Measurements from ENCODE around the gene KMT2C. TPM values are rescaled to one million over a fixed set of nuclear protein-coding genes. Genes with fewer than 3 reads are reported as not detected.
"Not testable (repeated sequence)": the region's sequence is repeated elsewhere in the genome, so short reads cannot be mapped to it uniquely, and the experiment has no call there.

The KMT2C gene
- total RNA-seq, 2 experiments from 2014 or later: 47.5 to 105 TPM

GRCh38 chr7:152476551-152476950 lies 40.7 kb upstream of the KMT2C start:
- no peak for TF ChIP-seq CTCF (conservative IDR thresholded peaks at IDR 0.05; ENCODE audit: low read length)
- TF ChIP-seq EZH2phosphoT487 (IDR thresholded peaks at IDR 0.05; ENCODE audit: borderline replicate concordance, low read depth, low read length): no peak
- ChIA-PET POLR2A (interaction anchor here (1.2 kb wide), 1 partner anchor 19 kb away, joined by 3 read pairs; no protein-coding TSS in a partner anchor), CTCF (ENCODE audit: unreplicated experiment) (interaction anchor here (0.6 kb wide), 1 partner anchor 1949 kb away, joined by 3 read pairs; no protein-coding TSS in a partner anchor)
- Histone ChIP-seq H2AFZ (ENCODE audit: low read length) (no peak overlapping the region), H3K9me2 (ENCODE audit: insufficient read depth, low read length) (no peaks in the 10 kb centered on the region), H3K36me3 (ENCODE audit: insufficient read depth, low read length) (no peaks in the 10 kb centered on the region), H4K20me1 (ENCODE audit: insufficient read depth, low read length) (no peaks in the 10 kb centered on the region), H3K9me3 (ENCODE audit: low read length) (peaks cover under 1% of the 10 kb centered on the region; the same call in 1 of the 2 replicates), H3K79me2 (ENCODE audit: insufficient read depth, low read depth, low read length) (no peaks in the 10 kb centered on the region), H3K4me2 (ENCODE audit: low read length) (no peak overlapping the region), H3K4me3 (ENCODE audit: low read depth, low read length, poor library complexity, severe bottlenecking) (no peak overlapping the region), H3K27ac (ENCODE audit: low read depth, low read length, poor library complexity, severe bottlenecking) (no peak overlapping the region), H3K4me1 (ENCODE audit: insufficient read depth, low read length, poor library complexity, severe bottlenecking) (no peaks in the 10 kb centered on the region)
- intact Hi-C loops (cut with micrococcal nuclease; ENCODE audit: unreplicated experiment): no loop called here
- no peak for DNase-seq (ENCODE audit: low spot score)
- no TSS peak for BruUV-seq (replicated peaks)

- H3K4me3 ChIP-seq (ENCODE audit: low read depth, low read length, poor library complexity, severe bottlenecking); H3K79me2 ChIP-seq (ENCODE audit: insufficient read depth, low read depth, low read length); CTCF ChIA-PET (ENCODE audit: unreplicated experiment); H3K9me2 ChIP-seq (ENCODE audit: insufficient read depth, low read length); H3K4me2 ChIP-seq (ENCODE audit: low read length); DNase-seq (ENCODE audit: low spot score); H4K20me1 ChIP-seq (ENCODE audit: insufficient read depth, low read length); H3K36me3 ChIP-seq (ENCODE audit: insufficient read depth, low read length); H3K4me1 ChIP-seq (ENCODE audit: insufficient read depth, low read length, poor library complexity, severe bottlenecking); intact Hi-C loops (cut with micrococcal nuclease; ENCODE audit: unreplicated experiment); BruUV-seq (replicated peaks); H3K27ac ChIP-seq (ENCODE audit: low read depth, low read length, poor library complexity, severe bottlenecking); H2AFZ ChIP-seq (ENCODE audit: low read length): not testable (repeated sequence)
- POLR2A ChIA-PET: interaction anchor here (0.6 kb wide), 1 partner anchor 24 kb away, joined by 3 read pairs; no protein-coding TSS in a partner anchor
- H3K9me3 ChIP-seq (ENCODE audit: low read length): peaks cover 16% of the 10 kb centered on the region; the same call in 1 of the 2 replicates
Measured at GRCh38 chr7:152471023-152471620, 35.3 kb upstream of the KMT2C start.

GRCh38 chr7:152470251-152471022 lies 34.6 kb upstream of the KMT2C start:
- not testable (repeated sequence) for BruUV-seq (replicated peaks)

GRCh38 chr7:152469576-152469975 lies 33.8 kb upstream of the KMT2C start:
- H3K27ac ChIP-seq (ENCODE audit: low read depth, low read length, poor library complexity, severe bottlenecking); H3K79me2 ChIP-seq (ENCODE audit: insufficient read depth, low read depth, low read length); H3K4me2 ChIP-seq (ENCODE audit: low read length); H3K36me3 ChIP-seq (ENCODE audit: insufficient read depth, low read length); H2AFZ ChIP-seq (ENCODE audit: low read length); POLR2A ChIA-PET; CTCF ChIA-PET (ENCODE audit: unreplicated experiment); H3K4me3 ChIP-seq (ENCODE audit: low read depth, low read length, poor library complexity, severe bottlenecking); H3K4me1 ChIP-seq (ENCODE audit: insufficient read depth, low read length, poor library complexity, severe bottlenecking); H3K9me2 ChIP-seq (ENCODE audit: insufficient read depth, low read length); BruUV-seq (replicated peaks); DNase-seq (ENCODE audit: low spot score); H4K20me1 ChIP-seq (ENCODE audit: insufficient read depth, low read length): not testable (repeated sequence)
- H3K9me3 ChIP-seq (ENCODE audit: low read length): peaks cover 16% of the 10 kb centered on the region; the same call in 1 of the 2 replicates
- intact Hi-C loops (cut with micrococcal nuclease; ENCODE audit: unreplicated experiment): loop anchor here (10.0 kb wide), 1 partner anchor 835 kb away; no protein-coding TSS in a partner anchor

More at GRCh38 chr7:152470251-152471022, 34.6 kb upstream of the KMT2C start:
- CTCF ChIA-PET (ENCODE audit: unreplicated experiment); H3K27ac ChIP-seq (ENCODE audit: low read depth, low read length, poor library complexity, severe bottlenecking); H3K4me1 ChIP-seq (ENCODE audit: insufficient read depth, low read length, poor library complexity, severe bottlenecking); H3K4me2 ChIP-seq (ENCODE audit: low read length); H3K36me3 ChIP-seq (ENCODE audit: insufficient read depth, low read length); H3K9me2 ChIP-seq (ENCODE audit: insufficient read depth, low read length); H4K20me1 ChIP-seq (ENCODE audit: insufficient read depth, low read length); DNase-seq (ENCODE audit: low spot score); POLR2A ChIA-PET; H2AFZ ChIP-seq (ENCODE audit: low read length); H3K4me3 ChIP-seq (ENCODE audit: low read depth, low read length, poor library complexity, severe bottlenecking); H3K79me2 ChIP-seq (ENCODE audit: insufficient read depth, low read depth, low read length); intact Hi-C loops (cut with micrococcal nuclease; ENCODE audit: unreplicated experiment): not testable (repeated sequence)
- H3K9me3 ChIP-seq (ENCODE audit: low read length): peaks cover 16% of the 10 kb centered on the region; the same call in 1 of the 2 replicates

Measured in OCI-LY7 (cell line).